Measurements from ENCODE around the gene IL1B.

DNA sequence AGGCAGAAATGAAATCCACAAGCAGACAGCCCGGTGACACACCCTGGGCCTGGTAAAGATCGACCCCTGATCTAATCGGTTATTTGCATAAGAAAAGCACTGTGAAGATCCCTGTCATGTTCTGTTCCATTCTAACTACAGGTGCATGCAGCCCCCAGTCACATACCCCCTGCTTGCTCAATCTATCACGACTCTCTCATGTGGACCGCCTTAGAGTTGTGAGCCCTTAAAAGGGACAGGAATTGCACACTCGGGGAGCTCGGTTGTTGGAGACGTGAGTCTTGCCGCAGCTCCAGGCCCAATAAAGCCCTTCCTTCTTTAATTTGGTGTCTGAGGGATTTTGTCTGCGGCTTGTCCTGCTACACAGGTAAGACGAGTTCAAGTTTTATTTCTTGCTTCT is 13.4 kb upstream of the IL1B start:
- no peak for TF ChIP-seq EZH2 (IDR thresholded peaks at IDR 0.05)
- TF ChIP-seq POLR2AphosphoS5 (IDR thresholded peaks at IDR 0.05; ENCODE audit: borderline replicate concordance, low read depth, low read length): no peak
- no peak for TF ChIP-seq FOXP2 (optimal IDR thresholded peaks at IDR 0.05; ENCODE audit: control extremely low read depth, extremely low read length, insufficient read depth)

Data from SK-N-MC (cell line).